H1 (cell line): ENCODE results near the gene LUC7L3. TPM values are rescaled to one million over a fixed set of nuclear protein-coding genes. Genes with fewer than 3 reads are reported as not detected.
A peak's percentile ranks its signal among the peaks of the same experiment; 100 is the strongest.

Source experiments
- CTCF ChIA-PET: fragments of 300-600 bp; sonication (Branson Sonifier 250); formaldehyde crosslinking; loops from one replicate; lab custom pipeline; 2021; ENCODE audit not compliant: partially characterized antibody; lab: Charles Lee
- POLR2A ChIA-PET: fragments of 300-600 bp; sonication (Branson Sonifier 250); formaldehyde crosslinking; loops from one replicate; lab custom pipeline; 2021; ENCODE audit warnings: inconsistent platforms; ENCODE audit not compliant: partially characterized antibody; lab: Charles Lee
- DNase-seq, 2 experiments: peaks; one replicate each; pipeline versions ENCODE4 v3.0.0 to v3.0.0-alpha.2; 2010 to 2022; ENCODE audit warnings: low spot score in 2 of 2, low read depth in 1 of 2, mixed read lengths in 1 of 2
- FAIRE-seq: peaks from 2 replicates; lab custom pipeline; 2011; peaks lifted over from hg19 to GRCh38; lab: Jason Lieb, UNC
- H2AFZ ChIP-seq: 2 replicates; pipeline ENCODE4 v1.8.1; 2012; ENCODE audit warnings: low read length, inconsistent platforms
- H2AK5ac ChIP-seq: 2 replicates; pipeline ENCODE4 v1.6.1; 2013; ENCODE audit warnings: low read depth, low read length
- H2BK120ac ChIP-seq: replicated peaks from 2 replicates; pipeline ENCODE3; 2013; ENCODE audit warnings: low read depth, low read length, inconsistent platforms
- H2BK12ac ChIP-seq: 2 replicates; pipeline ENCODE4 v1.6.1; 2013; ENCODE audit warnings: low read depth, low read length
- H2BK15ac ChIP-seq: 2 replicates; pipeline ENCODE4 v1.6.1; 2013; ENCODE audit warnings: low read length
- H2BK20ac ChIP-seq: 2 replicates; pipeline ENCODE4 v1.6.1; 2013; ENCODE audit warnings: low read length
- H2BK5ac ChIP-seq: 2 replicates; pipeline ENCODE4 v1.6.1; 2013; ENCODE audit warnings: low read depth, low read length
- H3K14ac ChIP-seq: 2 replicates; pipeline ENCODE4 v1.6.1; 2013; ENCODE audit warnings: inconsistent platforms; ENCODE audit not compliant: insufficient read length
- H3K18ac ChIP-seq: 2 replicates; pipeline ENCODE4 v1.6.1; 2013; ENCODE audit warnings: low read length; ENCODE audit errors: extremely low read depth
- H3K23ac ChIP-seq: 2 replicates; pipeline ENCODE4 v1.6.1; 2013; ENCODE audit warnings: inconsistent platforms; ENCODE audit not compliant: insufficient read length
- H3K23me2 ChIP-seq: 2 replicates; pipeline ENCODE4 v1.6.1; 2013; ENCODE audit warnings: low read depth, low read length
- H3K27ac ChIP-seq: 2 replicates; pipeline ENCODE4 v1.6.1; 2011; ENCODE audit warnings: low read depth, low read length, inconsistent platforms
- H3K27me3 ChIP-seq, 4 experiments: replicated peaks in 1 of 4; 1 replicate in 1 of 4; 2 replicates in 3 of 4; pipeline versions ENCODE4 v1.6.1 to v1.8.1; 2011 to 2013; ENCODE audit warnings: low read length in 3 of 4, mild to moderate bottlenecking in 3 of 4, inconsistent platforms in 2 of 4, mixed read lengths in 2 of 4, moderate library complexity in 1 of 4; ENCODE audit not compliant: control insufficient read depth in 3 of 4, insufficient read depth in 3 of 4; ENCODE audit errors: extremely low read depth in 1 of 4
- H3K36me3 ChIP-seq, 4 experiments: 2 replicates each; pipeline versions ENCODE4 v1.6.1 to v1.8.1; 2011 to 2013; ENCODE audit warnings: mild to moderate bottlenecking in 4 of 4, low read length in 3 of 4, moderate library complexity in 2 of 4, control low read depth in 1 of 4, inconsistent platforms in 1 of 4; ENCODE audit not compliant: insufficient read depth in 4 of 4, control insufficient read depth in 2 of 4
- H3K4ac ChIP-seq: replicated peaks from 2 replicates; pipeline ENCODE3; 2013; ENCODE audit warnings: low read length, low read depth, mixed read lengths, inconsistent platforms; ENCODE audit not compliant: insufficient read length
- H3K4me1 ChIP-seq, 4 experiments: replicated peaks in 1 of 4; 1 replicate in 1 of 4; 2 replicates in 3 of 4; pipeline versions ENCODE4 v1.6.1 to v1.8.1; 2011 to 2013; ENCODE audit warnings: low read length in 3 of 4, inconsistent platforms in 2 of 4, mixed read lengths in 1 of 4; ENCODE audit not compliant: insufficient read depth in 4 of 4, control insufficient read depth in 3 of 4
- H3K4me2 ChIP-seq, 2 experiments: 2 replicates each; pipeline versions ENCODE4 v1.6.1 to v1.8.1; 2011 to 2013; ENCODE audit warnings: low read depth in 2 of 2, low read length in 2 of 2, control low read depth in 1 of 2, inconsistent platforms in 1 of 2, mild to moderate bottlenecking in 1 of 2; ENCODE audit not compliant: insufficient read depth in 1 of 2
- H3K4me3 ChIP-seq, 4 experiments: fragments of 200-600, 300-600 bp in 1 of 4; sonication (generic), shearing (Covaris generic), sonication (Bioruptor Twin) in 1 of 4; 2 replicates each; pipeline versions ENCODE4 v1.5.1 to v1.8.1; 2011 to 2016; ENCODE audit warnings: low read length in 4 of 4, low read depth in 3 of 4, control low read depth in 2 of 4, inconsistent platforms in 2 of 4, mild to moderate bottlenecking in 2 of 4, mixed read lengths in 1 of 4, moderate library complexity in 1 of 4; ENCODE audit not compliant: insufficient read depth in 2 of 4; ENCODE audit errors: extremely low read depth in 1 of 4
- H3K56ac ChIP-seq: replicated peaks from 2 replicates; pipeline ENCODE3; 2013; ENCODE audit warnings: low read depth, mild to moderate bottlenecking, mixed read lengths, low read length, inconsistent platforms; ENCODE audit not compliant: insufficient read length
- H3K79me1 ChIP-seq: 2 replicates; pipeline ENCODE4 v1.6.1; 2013; ENCODE audit warnings: low read depth, low read length, control low read depth
- H3K79me2 ChIP-seq, 2 experiments: 2 replicates each; pipeline versions ENCODE4 v1.6.1 to v1.8.1; 2012 to 2013; ENCODE audit warnings: low read length in 2 of 2, mild to moderate bottlenecking in 2 of 2, inconsistent platforms in 1 of 2; ENCODE audit not compliant: insufficient read depth in 2 of 2, control insufficient read depth in 1 of 2
- H3K9ac ChIP-seq, 4 experiments: replicated peaks in 1 of 4; 1 replicate in 1 of 4; 2 replicates in 3 of 4; pipeline versions ENCODE4 v1.6.1 to v1.8.1; 2011 to 2013; ENCODE audit warnings: low read depth in 3 of 4, low read length in 3 of 4, control low read depth in 2 of 4, mild to moderate bottlenecking in 2 of 4, moderate library complexity in 2 of 4, inconsistent platforms in 1 of 4; ENCODE audit errors: extremely low read depth in 1 of 4
- H3K9me3 ChIP-seq, 2 experiments: 2 replicates each; pipeline versions ENCODE4 v1.6.1 to v1.8.1; 2012 to 2013; ENCODE audit warnings: mild to moderate bottlenecking in 2 of 2, moderate library complexity in 2 of 2, control low read depth in 1 of 2, inconsistent platforms in 1 of 2, low read depth in 1 of 2, low read length in 1 of 2, mixed read lengths in 1 of 2; ENCODE audit not compliant: insufficient read depth in 2 of 2
- H4K20me1 ChIP-seq, 2 experiments: replicated peaks in 1 of 2; 2 replicates each; pipeline versions ENCODE3 to v1.8.1; 2011 to 2013; ENCODE audit warnings: inconsistent platforms in 2 of 2, low read length in 2 of 2, mild to moderate bottlenecking in 1 of 2; ENCODE audit not compliant: insufficient read depth in 2 of 2, control insufficient read depth in 1 of 2
- H4K5ac ChIP-seq: 2 replicates; pipeline ENCODE4 v1.6.1; 2013; ENCODE audit warnings: low read length, low read depth, mixed read lengths, inconsistent platforms; ENCODE audit not compliant: insufficient read length
- H4K8ac ChIP-seq: 2 replicates; pipeline ENCODE4 v1.8.0; 2013; ENCODE audit warnings: mild to moderate bottlenecking, moderate library complexity, low read length, inconsistent platforms; ENCODE audit not compliant: insufficient read depth; ENCODE audit errors: extremely low read depth
- H4K91ac ChIP-seq: replicated peaks from 2 replicates; pipeline ENCODE3; 2013; ENCODE audit warnings: low read length, mixed read lengths, inconsistent platforms; ENCODE audit not compliant: insufficient read length
- ATF2 ChIP-seq: IDR thresholded peaks from 2 replicates; pipeline ENCODE4 v1.6.1; 2012; ENCODE audit warnings: low read length, inconsistent platforms
- ATF3 ChIP-seq: IDR thresholded peaks from 2 replicates; pipeline ENCODE4 v1.6.1; 2011; ENCODE audit warnings: low read depth, mild to moderate bottlenecking, low read length; ENCODE audit not compliant: insufficient read depth
- CEBPB ChIP-seq: IDR thresholded peaks from 2 replicates; pipeline ENCODE4 v1.6.1; 2012; ENCODE audit warnings: low read depth, low read length
- EZH2 ChIP-seq: fragments of 200-600 bp; sonication (generic); IDR thresholded peaks from 2 replicates; pipeline ENCODE4 v1.7.1; 2012; ENCODE audit warnings: low read depth, mild to moderate bottlenecking, moderate library complexity, low read length, inconsistent platforms; ENCODE audit not compliant: severe bottlenecking
- FOSL1 ChIP-seq: IDR thresholded peaks from 2 replicates; pipeline ENCODE4 v1.6.1; 2011; ENCODE audit warnings: mild to moderate bottlenecking, low read depth, low read length, moderate library complexity; ENCODE audit not compliant: insufficient read depth
- MAX ChIP-seq: IDR thresholded peaks from 2 replicates; pipeline ENCODE4 v1.6.1; 2012; ENCODE audit warnings: inconsistent platforms
- RBBP5 ChIP-seq: IDR thresholded peaks from 2 replicates; pipeline ENCODE4 v1.7.1; 2012; ENCODE audit warnings: low read depth, mild to moderate bottlenecking, inconsistent platforms, low read length, moderate library complexity, borderline replicate concordance
- SAP30 ChIP-seq: fragments of 300-600 bp; sonication (generic); IDR thresholded peaks from 2 replicates; pipeline ENCODE4 v1.7.1; 2012; ENCODE audit warnings: low read length, moderate library complexity, mild to moderate bottlenecking, inconsistent platforms; ENCODE audit not compliant: insufficient read depth, insufficient replicate concordance
- TBP ChIP-seq: IDR thresholded peaks from 2 replicates; pipeline ENCODE4 v1.6.1; 2011; ENCODE audit warnings: low read depth, low read length, improper control_type of control experiment
- WGBS, 2 experiments: shearing (Covaris generic) in 1 of 2; methylation state at CpG; one replicate each; pipeline versions ENCODE4 v1.1.6 to v1.1.7; 2013 to 2015; ENCODE audit warnings: low lambda C conversion rate in 2 of 2, mixed read lengths in 2 of 2, inconsistent platforms in 1 of 2, low coverage in 1 of 2, missing lambda C conversion rate in 1 of 2; ENCODE audit not compliant: insufficient replicate concordance in 2 of 2, insufficient coverage in 1 of 2, insufficient read length in 1 of 2; ENCODE audit errors: extremely low coverage in 1 of 2, missing lambda C conversion rate in 1 of 2; 5-methylcytosine and 5-hydroxymethylcytosine counted together
- polyA plus RNA-seq, 7 experiments: library from polyadenylated mRNA; depleted of rRNA in 3 of 7; stranded (reverse) in 5 of 7; unstranded in 2 of 7; fragments of >200 nt in 5 of 7; fragments of 200-250 nt in 2 of 7; gene quantifications; 1 replicate in 5 of 7; 2 replicates in 1 of 7; 4 replicates in 1 of 7; pipeline versions ENCODE4 v1.2.1 to v1.2.3, GENCODE V29; 2011 to 2013; ENCODE audit warnings: missing spikeins in 2 of 7, mixed read lengths in 2 of 7
- total RNA-seq: library from RNA; stranded (reverse); fragmentation: NEBNext Ultra II Directional; extraction: Animal tissue kit (Norgen Biotek cat#: 25700); gene quantifications from 2 replicates; pipeline ENCODE4 v1.2.1, GENCODE V29; 2021

The LUC7L3 gene
- total and polyA plus RNA-seq, 2 of the 8 experiments (the other 6 are each of a cell fraction or from before 2014, with no cell fraction given): 102 to 126 TPM

GRCh38 chr17:50712641-50713040 lies 6.8 kb upstream of the LUC7L3 start:
- DNase-seq (no peak), FAIRE-seq (no peak)
- Histone ChIP-seq H2BK12ac (no peak overlapping the region), H3K79me1 (no peaks in the 10 kb centered on the region), H3K14ac (no peak overlapping the region), H3K4me1 (peaks cover 0 to 5% (median 4%) of the 10 kb centered on the region in 4 experiments; a peak in 4 of 7 replicates), H3K36me3 (no peaks in the 10 kb centered on the region), H4K91ac (no peak overlapping the region), H2AK5ac (no peak overlapping the region), H3K56ac (no peak overlapping the region), H3K23me2 (peaks cover 2% of the 10 kb centered on the region), H2BK5ac (no peak overlapping the region), H3K23ac (no peak overlapping the region), H2BK20ac (no peak overlapping the region), H4K5ac (no peak overlapping the region), H3K27ac (no peak overlapping the region), H3K9ac (no peak overlapping the region), H2BK15ac (no peak overlapping the region), H3K4me3 (no peak overlapping the region), H3K79me2 (no peaks in the 10 kb centered on the region), H3K4ac (no peak overlapping the region), H3K18ac (no peak overlapping the region), H2BK120ac (no peak overlapping the region), H3K27me3 (no peaks in the 10 kb centered on the region), H4K20me1 (no peaks in the 10 kb centered on the region), H2AFZ (peak overlapping the region; percentile 89; the same call in 1 of the 2 replicates), H4K8ac (no peak overlapping the region), H3K9me3 (no peaks in the 10 kb centered on the region), H3K4me2 (no peak overlapping the region)
- CTCF ChIA-PET: interaction anchor here (1.0 kb wide), 1 partner anchor 18 kb away, joined by 3 read pairs; no protein-coding TSS in a partner anchor
- 85% methylated on average over 9 of the region's 9 CpGs; no CpG with 5 or more reads in 1 of the 2 experiments for WGBS, 2 experiments
- POLR2A ChIA-PET: no interaction called here
- TF ChIP-seq SAP30 (no peak), ATF3 (no peak), ATF2 (no peak), FOSL1 (no peak), RBBP5 (no peak), CEBPB (no peak), MAX (no peak), TBP (no peak), EZH2 (no peak)
